Measurements from ENCODE around the gene HSD3B7. TPM values are rescaled to one million over a fixed set of nuclear protein-coding genes. Genes with fewer than 3 reads are reported as not detected.

The HSD3B7 gene
- total and polyA plus RNA-seq, 2 of the 4 experiments (the other 2 are of a cell fraction): 8.5 to 11.3 TPM

DNA sequence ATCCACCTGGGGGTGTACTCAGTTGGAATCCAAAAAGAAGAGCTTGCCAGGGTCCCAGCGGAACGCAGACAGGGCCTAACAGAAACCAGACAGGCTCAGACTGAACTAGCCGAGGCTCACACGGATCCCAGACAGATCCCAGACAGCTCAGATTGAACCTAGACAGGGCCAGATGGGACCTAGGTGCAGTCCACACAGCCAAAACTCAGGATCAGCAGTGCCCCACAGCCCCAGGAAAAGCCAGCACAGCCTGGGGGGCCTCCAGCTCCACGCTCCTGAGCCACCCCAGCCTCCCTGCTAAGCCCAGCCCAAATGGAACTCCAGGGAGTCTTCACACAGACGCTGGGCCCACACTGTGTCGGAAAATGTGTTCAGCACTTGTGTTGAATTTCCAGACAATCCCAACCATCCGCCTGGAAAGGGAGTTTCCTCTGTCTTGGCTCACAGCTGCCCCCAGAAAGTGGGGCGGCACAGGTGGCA is 17.9 kb downstream of the HSD3B7 start:
- no peak for ATAC-seq (ENCODE audit: low read depth)
- Histone ChIP-seq H3K36me3 (ENCODE audit: control insufficient read depth, insufficient read depth, low read length) (peaks cover 1% of the 10 kb centered on the region; the same call in 1 of the 2 replicates), H3K56ac (ENCODE audit: extremely low read depth, insufficient read depth, low read length) (no peak overlapping the region), H2BK120ac (ENCODE audit: low read depth, low read length) (no peak overlapping the region), H3K9me1 (ENCODE audit: insufficient read depth, low read length) (peaks cover 15% of the 10 kb centered on the region), H3K4me3 (ENCODE audit: insufficient read depth, low read depth, low read length) (no peak overlapping the region), H3K79me1 (ENCODE audit: low read depth in 1 of 2, low read length in 2 of 2) (peaks cover 0 to 27% of the 10 kb centered on the region in 2 experiments; a peak in 2 of 4 replicates), H3K4ac (ENCODE audit: low read depth, low read length) (no peak overlapping the region), H2AK9ac (replicated peaks; ENCODE audit: low read depth, low read length, poor library complexity) (no peak overlapping the region), H4K20me1 (ENCODE audit: insufficient read depth, low read length) (no peaks in the 10 kb centered on the region), H3K18ac (ENCODE audit: low read depth, low read length) (no peak overlapping the region), H3K9ac (ENCODE audit: low read depth, low read length) (no peak overlapping the region), H3K27me3 (ENCODE audit: control insufficient read depth, insufficient read depth, low read length) (no peaks in the 10 kb centered on the region), H3K27ac (ENCODE audit: insufficient read depth, low read length) (no peak overlapping the region), H2AK5ac (ENCODE audit: low read depth, low read length) (no peak overlapping the region), H3K23ac (ENCODE audit: low read depth, low read length) (no peak overlapping the region), H4K91ac (ENCODE audit: insufficient read depth, low read depth, low read length) (no peak overlapping the region), H3K4me1 (ENCODE audit: control insufficient read depth, insufficient read depth, low read length) (peaks cover 28% of the 10 kb centered on the region), H3K9me3 (ENCODE audit: control insufficient read depth, insufficient read depth, low read length) (no peaks in the 10 kb centered on the region), H2AFZ (replicated peaks; ENCODE audit: low read length, poor library complexity) (no peak overlapping the region), H2BK5ac (ENCODE audit: low read depth, low read length, poor library complexity, severe bottlenecking) (no peak overlapping the region), H3K14ac (replicated peaks; ENCODE audit: low read depth, low read length) (no peak overlapping the region), H2BK15ac (ENCODE audit: low read depth, low read length) (no peak overlapping the region), H2BK20ac (ENCODE audit: low read depth, low read length) (no peak overlapping the region), H3K4me2 (ENCODE audit: low read depth, low read length) (no peak overlapping the region), H4K5ac (ENCODE audit: low read depth, low read length) (no peak overlapping the region), H4K8ac (ENCODE audit: low read depth in 2 of 2, low read length in 2 of 2) (no peak overlapping the region)
- BruUV-seq (replicated peaks): no TSS peak
- ChIA-PET CTCF (no interaction called here), POLR2A (ENCODE audit: unreplicated experiment) (no interaction called here)
- TF ChIP-seq RAD21 (IDR thresholded peaks at IDR 0.05; ENCODE audit: low read length): no peak
- TF ChIP-seq, protein P1, sequence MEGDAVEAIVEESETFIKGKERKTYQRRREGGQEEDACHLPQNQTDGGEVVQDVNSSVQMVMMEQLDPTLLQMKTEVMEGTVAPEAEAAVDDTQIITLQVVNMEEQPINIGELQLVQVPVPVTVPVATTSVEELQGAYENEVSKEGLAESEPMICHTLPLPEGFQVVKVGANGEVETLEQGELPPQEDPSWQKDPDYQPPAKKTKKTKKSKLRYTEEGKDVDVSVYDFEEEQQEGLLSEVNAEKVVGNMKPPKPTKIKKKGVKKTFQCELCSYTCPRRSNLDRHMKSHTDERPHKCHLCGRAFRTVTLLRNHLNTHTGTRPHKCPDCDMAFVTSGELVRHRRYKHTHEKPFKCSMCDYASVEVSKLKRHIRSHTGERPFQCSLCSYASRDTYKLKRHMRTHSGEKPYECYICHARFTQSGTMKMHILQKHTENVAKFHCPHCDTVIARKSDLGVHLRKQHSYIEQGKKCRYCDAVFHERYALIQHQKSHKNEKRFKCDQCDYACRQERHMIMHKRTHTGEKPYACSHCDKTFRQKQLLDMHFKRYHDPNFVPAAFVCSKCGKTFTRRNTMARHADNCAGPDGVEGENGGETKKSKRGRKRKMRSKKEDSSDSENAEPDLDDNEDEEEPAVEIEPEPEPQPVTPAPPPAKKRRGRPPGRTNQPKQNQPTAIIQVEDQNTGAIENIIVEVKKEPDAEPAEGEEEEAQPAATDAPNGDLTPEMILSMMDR (conservative IDR thresholded peaks at IDR 0.05; ENCODE audit: low read depth, low read length): no peak
- no peak for TF ChIP-seq RCOR1 (IDR thresholded peaks at IDR 0.05; ENCODE audit: insufficient replicate concordance, low read length)
- 81% methylated on average over 6 of the region's 9 CpGs; no CpG with 5 or more reads in 1 of the 2 experiments for WGBS, 2 experiments (ENCODE audit: extremely low coverage in 2 of 2, insufficient read length in 1 of 2)
- dilution Hi-C loops (cut with HindIII; ENCODE audit: low sequenced_read_pairs, unreplicated experiment) (no loop called here), in situ Hi-C loops (cut with MboI; ENCODE audit: low sequenced_read_pairs) (no loop called here), intact Hi-C loops (cut with micrococcal nuclease) (no loop called here)
- no peak for DNase-seq
